HK-2 (cell line): ENCODE measurements around the gene ZFHX3.
"Not testable (repeated sequence)": the region's sequence is repeated elsewhere in the genome, so short reads cannot be mapped to it uniquely, and the experiment has no call there.

ENCODE experiments used
- DNase-seq: peaks from one replicate; pipeline ENCODE4 v3.0.0-alpha.2; 2018; ENCODE audit not compliant: unreplicated experiment

ZFHX3 gene

DNA sequence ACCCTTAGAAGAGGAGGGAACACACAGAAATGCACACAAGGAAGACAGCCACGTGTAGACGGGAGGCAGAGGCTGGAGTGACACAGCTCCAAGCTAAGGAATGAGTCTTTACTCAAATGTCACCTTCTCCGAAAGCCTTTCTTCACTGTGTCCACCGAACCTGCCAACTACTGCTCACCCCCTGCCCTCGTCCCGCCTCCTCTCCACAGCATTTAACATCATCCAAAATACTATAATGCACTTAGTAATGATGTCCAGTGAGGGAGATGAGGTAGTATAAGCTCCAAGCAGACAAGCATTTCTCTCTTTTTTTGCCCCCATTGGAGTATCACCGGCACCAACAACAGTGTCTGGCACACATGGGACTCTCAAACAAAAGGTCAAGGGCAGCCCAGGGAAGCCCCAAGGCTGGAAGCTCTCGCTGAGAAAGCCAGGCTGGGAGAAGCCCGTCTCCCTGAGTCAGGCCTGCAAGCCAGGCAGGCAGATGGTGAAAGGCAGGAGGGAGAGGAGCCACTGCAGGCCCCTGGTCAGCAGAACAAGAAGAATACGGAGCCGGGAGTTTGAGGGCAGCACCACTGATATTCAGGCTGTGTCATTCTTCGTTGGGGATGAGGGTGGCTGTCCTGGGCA lies 25.9 kb downstream of the ZFHX3 start:
- DNase-seq: no peak

DNA sequence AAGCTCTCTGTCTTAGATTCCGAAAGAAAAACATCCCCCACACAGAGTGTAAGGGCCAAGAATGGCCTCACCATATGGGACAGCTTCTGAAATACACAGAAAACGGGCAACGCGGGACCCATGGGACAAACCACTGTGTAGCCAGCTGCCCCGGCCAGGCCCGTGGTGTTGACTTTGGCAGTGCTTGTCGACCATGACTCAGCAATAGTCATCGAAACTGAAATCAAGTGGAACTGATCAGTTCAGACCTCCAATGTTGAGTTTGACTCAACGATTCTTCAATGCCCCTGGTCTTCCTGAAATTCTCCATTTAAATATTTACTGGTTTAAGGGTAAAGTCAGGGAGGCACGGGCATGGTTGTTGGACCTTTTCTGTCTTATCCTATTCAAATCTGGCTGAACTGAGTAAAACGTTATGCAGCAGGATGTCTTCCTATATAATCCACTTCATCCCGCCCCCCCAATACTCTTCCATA lies 27.5 kb downstream of the ZFHX3 start:
- DNase-seq: peak; percentile 73

DNA sequence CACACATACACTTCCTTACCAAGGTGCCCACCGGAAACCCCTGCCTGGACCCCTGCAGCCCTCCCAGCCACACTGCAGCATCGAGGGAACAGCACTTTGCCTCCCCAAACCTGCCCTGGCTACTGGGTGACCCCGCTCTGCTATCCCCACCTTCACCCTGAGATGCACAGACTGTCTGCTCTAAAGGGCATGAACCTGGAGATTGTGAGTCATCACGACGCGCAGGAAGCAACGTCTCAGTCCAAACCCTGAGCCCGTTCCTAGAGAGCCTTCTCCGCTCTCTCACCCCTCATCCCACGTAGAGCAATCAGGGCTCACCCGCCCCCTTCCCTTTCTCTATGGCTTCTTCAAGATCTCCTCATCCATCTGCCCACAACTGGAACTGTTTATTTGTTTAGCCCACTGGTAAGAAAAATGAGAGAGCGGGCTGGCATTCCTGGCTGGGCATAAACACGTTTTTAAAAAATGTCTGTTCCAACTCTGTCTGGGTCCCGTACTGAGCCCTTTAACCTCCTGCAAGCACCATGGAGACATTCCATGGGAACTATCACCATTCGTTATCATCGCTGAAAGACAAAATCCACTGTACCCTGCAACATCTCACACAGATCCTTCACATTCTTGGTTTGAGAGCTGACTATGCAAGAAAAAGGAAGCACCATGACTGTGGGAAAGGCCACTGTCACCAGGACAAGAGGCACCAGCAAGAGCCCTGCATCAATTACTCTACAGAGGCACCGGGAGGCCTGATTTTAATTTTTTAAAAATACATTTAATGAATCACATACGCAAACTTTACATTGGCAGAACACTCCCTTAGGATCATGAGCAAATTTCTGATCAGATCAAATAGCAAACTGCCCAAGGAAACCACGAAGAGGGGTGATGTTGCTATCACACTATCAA lies 28.2 kb downstream of the ZFHX3 start:
- peak; percentile 62 for DNase-seq

DNA sequence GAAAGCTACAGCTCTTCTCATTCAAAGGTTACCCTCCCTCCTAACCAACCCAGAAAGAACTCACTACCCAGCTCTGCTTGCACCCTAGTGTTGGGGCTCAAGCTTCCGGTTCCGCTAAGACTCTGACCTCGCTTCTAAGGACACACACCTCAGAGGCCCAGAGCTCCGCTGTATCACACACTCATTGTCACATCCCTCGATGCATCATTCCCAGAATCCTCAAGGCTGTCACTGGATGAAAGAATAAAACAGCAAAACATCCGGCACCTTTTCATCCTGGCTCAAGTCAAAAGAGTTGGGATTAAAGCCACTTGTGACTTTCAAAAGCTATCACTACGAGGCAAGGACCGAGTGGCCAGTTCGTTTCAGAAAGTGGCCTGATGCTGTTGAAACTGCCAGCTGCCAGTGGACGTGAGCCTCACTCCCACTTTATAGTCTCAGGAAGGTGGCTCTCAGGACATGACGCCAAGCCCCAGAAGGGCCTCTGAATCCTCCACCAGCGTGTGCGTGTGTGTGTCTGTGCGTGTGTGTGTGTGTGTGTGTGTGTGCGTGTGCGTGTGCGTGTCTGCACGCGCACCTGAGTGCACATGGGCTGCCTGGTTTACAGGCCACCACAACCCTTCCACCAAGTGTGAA lies 29.0 kb downstream of the ZFHX3 start:
- no peak for DNase-seq

DNA sequence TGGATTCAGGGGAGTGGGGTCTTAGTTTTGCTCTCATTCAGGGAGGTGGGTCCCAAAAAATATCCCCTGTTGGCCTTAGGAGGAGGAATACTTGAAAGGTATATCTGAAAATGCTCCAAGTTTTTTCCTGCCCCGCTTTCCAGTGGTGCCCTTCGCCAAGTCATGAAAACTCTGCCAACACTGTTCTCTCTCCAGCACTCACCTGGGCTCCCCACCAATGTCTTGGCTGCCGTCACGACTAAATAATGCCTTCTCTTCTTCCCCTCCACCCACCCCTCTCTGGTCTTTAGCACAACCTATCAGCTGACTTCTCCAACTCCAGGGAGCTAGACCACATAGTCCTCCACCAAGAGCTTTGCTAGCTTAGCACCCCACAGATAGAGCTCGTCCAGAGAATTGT lies 30.6 kb downstream of the ZFHX3 start:
- DNase-seq: no peak

DNA sequence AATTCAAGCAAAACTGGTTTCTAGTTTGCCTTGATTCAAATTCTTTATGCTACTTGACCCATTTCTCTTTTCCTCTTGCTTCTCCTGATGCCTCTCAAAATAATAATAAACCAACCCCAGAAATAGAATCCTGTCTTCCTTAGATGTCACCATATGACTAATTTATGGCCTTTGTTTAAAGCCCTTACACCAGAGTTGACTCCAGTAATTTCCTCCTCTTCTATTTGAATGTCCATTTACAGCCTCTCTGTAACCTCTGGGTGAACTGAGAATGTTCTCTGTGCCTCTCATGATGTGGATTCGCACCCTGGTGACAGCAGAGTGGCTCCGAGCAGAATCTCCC lies 31.5 kb downstream of the ZFHX3 start:
- no peak for DNase-seq

DNA sequence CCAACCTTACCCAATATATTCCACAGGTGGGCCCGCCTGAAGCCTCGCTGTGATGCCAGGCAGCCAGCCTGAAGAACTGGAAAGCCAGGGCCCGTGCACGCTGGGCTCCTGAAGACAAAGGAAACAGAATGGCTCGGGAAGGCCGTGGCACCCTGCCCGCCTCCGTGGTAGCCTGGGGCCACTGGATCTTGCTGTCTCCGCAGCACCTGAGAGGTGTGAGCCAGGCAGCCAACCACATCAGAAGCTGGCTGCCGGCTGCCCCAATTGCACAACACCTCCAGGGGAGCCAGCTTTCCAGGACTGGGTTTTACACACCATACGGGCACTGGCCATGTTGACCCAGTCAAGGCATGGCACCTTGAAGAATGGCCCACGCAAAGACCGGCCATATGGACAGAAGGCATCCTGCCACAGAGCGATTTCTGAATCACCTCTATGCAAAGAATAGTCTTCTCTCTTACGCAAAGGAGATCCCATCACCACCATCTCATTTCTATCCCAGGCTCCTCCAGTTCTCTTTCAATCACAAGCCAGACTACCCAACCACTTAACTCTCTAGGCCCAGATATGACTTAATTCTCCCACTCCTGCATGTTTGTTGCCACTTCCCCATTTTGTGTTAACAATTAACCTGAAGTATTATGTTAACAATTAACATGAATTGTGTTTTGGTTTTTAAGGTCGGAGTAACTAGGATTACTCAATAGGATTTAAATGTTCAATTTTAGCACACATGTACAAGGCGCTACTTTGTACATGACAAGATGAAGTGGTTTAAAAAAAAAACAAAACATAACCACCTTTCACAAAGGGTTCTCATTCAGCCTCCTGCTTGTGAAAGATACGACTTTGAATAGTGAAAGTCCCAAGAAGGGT lies 32.1 kb downstream of the ZFHX3 start:
- peak; percentile 46 for DNase-seq

DNA sequence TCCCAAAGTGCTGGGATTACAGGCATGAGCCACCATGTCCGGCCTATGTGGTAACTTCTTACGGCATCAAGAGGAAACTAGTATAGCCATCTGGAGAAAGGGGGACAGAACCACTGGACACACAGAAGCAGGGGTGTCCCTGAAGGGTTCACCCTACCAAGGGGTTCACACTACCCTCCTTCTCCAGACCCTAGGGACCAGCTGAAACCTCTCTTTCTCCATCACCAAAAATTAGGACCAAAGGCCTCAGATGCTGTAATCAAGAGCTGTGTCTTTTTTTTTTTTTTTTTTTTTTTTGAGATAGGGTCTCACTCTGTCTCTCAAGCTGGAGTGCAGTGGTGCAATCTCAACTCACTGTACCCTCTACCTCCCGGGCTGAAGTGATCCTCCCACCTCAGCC lies 33.2 kb downstream of the ZFHX3 start:
- DNase-seq: no peak

DNA sequence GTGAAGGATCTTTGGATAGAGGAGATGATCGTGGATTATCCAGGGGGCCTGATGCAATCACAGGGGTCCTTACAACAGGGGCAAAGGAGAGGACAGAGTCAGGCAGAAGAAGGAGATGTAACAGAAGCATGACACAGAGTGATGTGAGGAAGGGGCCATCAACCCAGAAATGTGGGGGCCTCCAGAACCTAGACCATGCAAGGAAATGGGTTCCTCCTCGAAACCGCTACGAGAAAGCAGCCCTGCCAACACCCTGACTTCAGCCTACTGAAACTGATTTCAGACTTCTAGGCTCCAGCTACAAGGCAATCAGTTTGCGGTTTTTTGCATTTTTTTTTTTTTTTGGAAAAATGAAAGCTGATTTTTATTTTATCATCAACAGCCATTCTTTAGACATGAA lies 34.0 kb downstream of the ZFHX3 start:
- DNase-seq: no peak

DNA sequence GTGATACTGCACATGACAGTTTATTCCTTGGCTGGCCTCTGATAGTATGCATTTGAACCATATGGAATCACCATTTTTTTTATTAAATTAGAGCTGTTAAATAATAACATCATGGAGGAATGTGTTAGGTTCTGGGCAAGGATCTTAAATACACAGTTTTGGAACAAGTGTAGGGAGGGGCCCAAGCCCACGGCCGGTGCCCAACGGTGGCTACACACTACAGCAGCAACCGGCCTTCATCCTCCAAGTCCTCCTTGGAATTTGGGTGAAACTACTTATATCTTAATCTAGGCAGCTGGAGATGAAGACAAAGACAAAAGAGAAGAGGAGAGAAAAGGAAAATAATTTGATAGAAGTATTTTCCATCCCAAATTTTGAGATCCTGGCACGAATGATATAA lies 35.6 kb downstream of the ZFHX3 start:
- no peak for DNase-seq

DNA sequence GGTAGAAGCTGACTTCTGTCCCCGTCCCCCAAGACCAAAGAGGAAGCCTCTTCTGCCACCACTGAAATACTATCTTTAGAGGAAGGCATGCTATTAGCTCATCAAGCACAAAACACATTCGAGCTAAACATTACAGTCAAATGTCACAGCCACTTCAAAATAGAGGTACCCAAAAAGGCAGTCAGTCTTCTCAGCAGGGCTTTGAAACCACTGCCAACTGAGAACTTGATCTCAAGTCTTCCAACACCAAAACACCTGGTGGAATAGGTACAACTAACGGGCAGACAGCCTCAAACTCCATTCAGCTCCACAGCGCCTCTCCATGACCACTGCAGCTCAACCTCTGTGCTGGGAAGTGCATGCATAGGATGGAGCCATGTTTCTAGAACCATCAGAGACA lies 36.0 kb downstream of the ZFHX3 start:
- no peak for DNase-seq

DNA sequence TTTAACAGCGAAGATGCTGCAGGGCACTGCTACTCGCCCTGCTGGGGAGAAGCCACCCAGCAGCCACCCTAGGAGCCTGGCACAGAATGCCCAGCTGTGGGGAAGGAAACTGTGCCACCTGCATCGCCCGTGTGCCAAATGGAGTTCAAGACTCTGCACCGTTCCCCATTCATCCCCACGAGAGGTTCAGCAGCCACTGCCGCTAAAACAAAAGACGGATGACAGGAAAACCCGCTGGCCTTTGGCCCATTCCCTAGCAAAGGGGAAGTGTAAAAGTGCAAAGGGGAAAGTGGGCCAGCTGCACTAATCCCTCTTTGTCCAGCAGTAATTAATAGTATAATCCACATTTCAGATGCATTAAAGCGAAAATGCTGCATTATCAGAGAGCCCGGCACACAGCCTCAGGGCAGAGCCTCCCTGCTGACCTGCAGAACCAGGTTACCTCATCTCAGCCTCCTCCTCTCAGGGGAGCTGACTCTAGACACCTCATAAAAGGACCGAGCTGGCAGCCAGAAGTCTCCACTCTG lies 37.7 kb downstream of the ZFHX3 start:
- no peak for DNase-seq

DNA sequence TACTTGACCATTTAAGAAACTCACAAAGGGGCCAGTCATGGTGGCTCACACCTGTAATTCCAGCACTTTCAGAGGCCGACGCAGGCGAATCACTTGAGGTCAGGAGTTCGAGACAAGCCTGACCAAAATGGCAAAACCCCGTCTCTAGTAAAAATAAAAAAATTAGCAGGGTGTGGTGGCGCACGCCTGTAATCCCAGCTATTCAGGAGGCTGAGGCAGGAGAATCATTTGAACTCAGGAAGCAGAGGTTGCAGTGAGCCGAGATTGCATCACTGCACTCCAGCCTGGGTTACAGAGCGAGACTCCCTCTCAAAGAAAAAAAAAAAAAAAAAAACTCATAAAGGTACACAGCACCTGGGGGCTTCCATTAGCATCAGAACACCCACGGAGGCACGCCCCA lies 38.2 kb downstream of the ZFHX3 start:
- DNase-seq: not testable (repeated sequence)

DNA sequence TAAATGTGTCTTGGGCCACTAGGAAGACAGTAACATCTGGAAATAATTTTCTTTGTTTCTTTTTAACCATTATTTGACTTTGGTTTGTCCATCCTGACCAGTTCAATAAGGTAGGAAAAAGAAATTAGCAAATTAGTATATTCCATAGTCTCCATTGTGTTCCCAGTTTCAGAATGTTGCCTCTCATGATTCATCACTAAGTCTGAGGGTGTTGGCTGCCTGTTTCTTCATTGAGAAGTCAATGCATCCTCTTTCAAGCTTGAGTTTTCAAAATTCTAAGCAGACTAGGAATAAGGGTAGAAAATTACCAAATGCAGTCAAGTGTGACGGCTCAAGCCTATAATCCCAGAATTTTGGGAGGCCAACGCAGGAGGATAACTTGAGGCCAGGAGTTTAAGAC lies 41.9 kb downstream of the ZFHX3 start:
- DNase-seq: no peak

DNA sequence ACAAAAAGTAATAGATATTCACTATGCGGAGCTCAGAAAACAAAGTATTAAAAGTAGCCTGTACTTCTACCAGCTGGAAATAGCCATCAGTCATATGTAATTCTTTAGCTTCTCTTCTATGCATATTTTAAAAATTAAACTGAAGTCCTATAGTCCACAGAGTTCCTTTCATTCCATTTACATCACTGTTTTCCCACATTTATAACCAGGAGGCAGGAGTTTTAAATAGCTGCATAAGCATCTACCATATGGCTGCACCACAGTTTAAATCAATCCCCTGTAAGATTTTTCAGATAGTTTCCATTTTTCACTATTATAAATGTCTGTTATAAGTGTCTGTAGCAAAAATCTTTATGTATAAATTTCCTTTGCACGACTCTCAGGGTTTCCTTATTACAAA lies 45.1 kb downstream of the ZFHX3 start:
- DNase-seq: no peak

DNA sequence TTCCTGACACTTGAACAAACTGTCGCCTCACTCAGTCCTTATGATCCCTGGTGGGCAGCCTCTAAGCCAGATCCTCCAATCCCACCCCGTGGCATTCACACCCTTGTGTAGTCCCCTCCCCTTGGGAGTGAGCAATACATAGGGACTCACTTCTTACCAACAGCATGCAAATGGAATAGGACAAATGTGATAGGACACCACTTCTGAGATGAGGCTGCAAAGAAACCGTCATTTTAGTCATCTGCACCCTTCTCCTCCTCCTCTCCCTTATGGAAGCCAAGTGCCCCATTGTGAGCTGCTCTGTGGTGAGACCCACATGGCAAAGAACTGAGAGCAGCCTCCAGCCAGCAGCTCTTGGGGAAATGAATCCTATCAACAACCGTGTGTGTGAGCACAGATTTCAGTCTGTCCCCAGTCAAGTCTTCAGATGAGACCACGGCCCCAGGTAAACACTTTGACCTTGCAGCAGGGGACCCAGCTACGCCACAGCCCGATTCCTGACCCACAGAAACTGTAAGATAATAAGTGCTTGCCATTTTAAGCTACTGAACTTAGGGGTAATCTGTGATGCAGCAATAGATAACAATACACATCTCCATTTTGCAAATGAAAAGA lies 46.9 kb downstream of the ZFHX3 start:
- DNase-seq: no peak

DNA sequence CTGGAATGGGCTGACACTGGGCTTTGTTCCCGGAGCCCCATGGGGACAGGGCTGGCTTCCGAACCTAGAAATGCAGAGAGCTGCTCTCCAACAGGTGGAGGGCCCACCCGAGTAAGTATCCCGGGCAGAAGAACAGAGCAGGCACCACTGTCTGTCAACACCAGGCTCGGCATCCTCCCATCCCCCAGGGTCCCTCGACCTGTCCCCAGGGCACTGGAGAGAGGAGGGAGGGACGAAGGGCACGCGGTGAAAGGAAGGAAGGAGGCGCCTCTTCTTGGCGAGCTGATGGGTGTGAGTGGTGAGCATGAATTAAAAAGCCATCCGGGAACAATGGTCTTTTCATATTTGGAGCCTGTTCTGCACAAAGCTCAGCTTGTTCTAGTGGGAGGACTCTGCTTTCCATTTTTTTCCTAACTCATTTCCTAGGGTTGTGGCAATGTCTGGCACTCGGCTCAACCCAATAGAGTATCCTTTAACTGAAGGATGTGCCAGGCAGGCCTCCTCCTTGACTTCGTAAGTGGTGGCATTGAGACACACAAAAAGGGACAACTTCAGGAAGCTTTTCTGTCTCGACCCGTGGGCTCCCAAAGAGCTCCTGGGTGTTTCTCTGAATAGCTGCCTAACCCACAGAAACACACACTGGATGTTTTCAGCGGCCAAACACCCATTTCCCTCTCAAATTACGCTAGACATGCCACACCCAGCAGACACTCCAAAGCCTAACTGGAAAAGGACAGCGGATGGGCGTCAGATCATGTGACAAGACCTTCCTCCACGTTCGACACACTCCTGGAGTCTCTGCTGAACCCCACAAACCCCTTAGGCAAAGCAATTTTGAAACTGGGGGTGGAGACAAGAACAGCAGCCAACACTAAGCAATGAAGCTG lies 47.7 kb downstream of the ZFHX3 start:
- DNase-seq: no peak

DNA sequence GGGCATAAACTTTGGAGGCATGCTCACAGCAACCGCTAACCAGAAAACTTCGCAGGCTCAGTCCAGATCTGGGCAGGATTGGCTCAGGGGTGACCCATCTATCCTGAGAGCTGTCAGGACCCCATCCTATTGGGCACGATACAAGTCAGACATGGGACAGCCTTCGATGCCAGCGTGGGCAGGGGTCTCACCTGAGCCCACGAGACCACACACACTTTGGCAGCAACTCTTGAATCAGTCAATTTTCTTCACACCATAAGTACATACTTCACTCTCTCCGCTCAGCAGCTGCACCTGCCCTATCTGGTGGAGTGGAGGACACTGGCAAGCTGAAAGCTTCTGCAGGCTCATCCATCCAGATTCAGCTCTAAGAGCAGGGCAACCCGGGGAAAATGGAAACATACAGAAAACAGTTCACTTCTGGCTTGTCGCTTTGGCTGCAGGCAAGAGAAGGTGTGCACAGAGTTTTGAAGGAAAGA lies 48.3 kb downstream of the ZFHX3 start:
- no peak for DNase-seq

DNA sequence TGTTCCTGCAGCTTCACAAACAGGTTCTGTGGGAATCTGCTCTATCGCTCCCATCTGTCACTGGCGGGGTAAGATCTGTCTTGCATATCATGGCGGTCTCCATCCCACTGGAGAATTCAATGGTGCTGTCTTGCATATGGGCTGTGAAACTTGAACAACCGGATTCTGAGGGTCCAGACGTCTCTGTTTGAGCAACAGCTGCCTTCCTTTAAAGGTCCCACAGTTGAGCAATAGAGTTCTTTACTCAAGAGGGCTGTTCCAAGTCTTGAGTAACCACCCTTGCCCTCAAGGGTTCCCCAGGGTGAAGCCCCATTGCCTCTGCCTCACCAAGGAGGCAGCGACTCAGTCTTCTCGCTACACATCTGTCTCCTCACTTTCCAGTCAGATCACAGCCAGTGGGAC lies 50.8 kb downstream of the ZFHX3 start:
- DNase-seq: no peak
